IMR-90 (cell line): ENCODE data around the gene GNB1L.

Experiments used
- CHD1 ChIP-seq: IDR thresholded peaks from 2 replicates; pipeline ENCODE4 v1.6.1; 2012; ENCODE audit warnings: low read depth, low read length, improper control_type of control experiment
- MAFK ChIP-seq: IDR thresholded peaks from 2 replicates; pipeline ENCODE4 v1.6.1; 2012; ENCODE audit warnings: low read depth, low read length, improper control_type of control experiment
- MXI1 ChIP-seq: IDR thresholded peaks from 2 replicates; pipeline ENCODE4 v1.6.1; 2012; ENCODE audit warnings: low read depth, mild to moderate bottlenecking, low read length, moderate library complexity, borderline replicate concordance
- NFE2L2 ChIP-seq: fragments of 150-350 bp; IDR thresholded peaks from 2 replicates; pipeline ENCODE4 v1.6.1; 2016; ENCODE audit warnings: low read depth, mild to moderate bottlenecking, low read length
- POLR2A ChIP-seq: IDR thresholded peaks from 2 replicates; pipeline ENCODE4 v1.6.1; 2012; ENCODE audit warnings: mild to moderate bottlenecking, low read depth, low read length
- RAD21 ChIP-seq: IDR thresholded peaks from 2 replicates; pipeline ENCODE4 v1.6.1; 2012; ENCODE audit warnings: low read length, improper control_type of control experiment
- RCOR1 ChIP-seq: IDR thresholded peaks from 2 replicates; pipeline ENCODE4 v1.6.1; 2012; ENCODE audit warnings: mild to moderate bottlenecking, low read length, improper control_type of control experiment; ENCODE audit not compliant: insufficient replicate concordance
- SMC3 ChIP-seq: fragments of 150-350 bp; IDR thresholded peaks from 2 replicates; pipeline ENCODE4 v1.6.1; 2016; ENCODE audit warnings: low read depth, mild to moderate bottlenecking, antibody characterized with exemption, low read length, moderate library complexity
- TF ChIP-seq, protein P1 (sequence below): fragments of 150-350 bp; IDR thresholded peaks from 2 replicates; pipeline ENCODE4 v1.6.1; 2016; ENCODE audit warnings: low read depth, mild to moderate bottlenecking, low read length, moderate library complexity, borderline replicate concordance
- TF ChIP-seq, protein P2 (sequence below): conservative IDR thresholded peaks from 2 replicates; pipeline ENCODE4 v1.5.1; 2012; ENCODE audit warnings: mild to moderate bottlenecking, low read depth, low read length, improper control_type of control experiment

DNA sequence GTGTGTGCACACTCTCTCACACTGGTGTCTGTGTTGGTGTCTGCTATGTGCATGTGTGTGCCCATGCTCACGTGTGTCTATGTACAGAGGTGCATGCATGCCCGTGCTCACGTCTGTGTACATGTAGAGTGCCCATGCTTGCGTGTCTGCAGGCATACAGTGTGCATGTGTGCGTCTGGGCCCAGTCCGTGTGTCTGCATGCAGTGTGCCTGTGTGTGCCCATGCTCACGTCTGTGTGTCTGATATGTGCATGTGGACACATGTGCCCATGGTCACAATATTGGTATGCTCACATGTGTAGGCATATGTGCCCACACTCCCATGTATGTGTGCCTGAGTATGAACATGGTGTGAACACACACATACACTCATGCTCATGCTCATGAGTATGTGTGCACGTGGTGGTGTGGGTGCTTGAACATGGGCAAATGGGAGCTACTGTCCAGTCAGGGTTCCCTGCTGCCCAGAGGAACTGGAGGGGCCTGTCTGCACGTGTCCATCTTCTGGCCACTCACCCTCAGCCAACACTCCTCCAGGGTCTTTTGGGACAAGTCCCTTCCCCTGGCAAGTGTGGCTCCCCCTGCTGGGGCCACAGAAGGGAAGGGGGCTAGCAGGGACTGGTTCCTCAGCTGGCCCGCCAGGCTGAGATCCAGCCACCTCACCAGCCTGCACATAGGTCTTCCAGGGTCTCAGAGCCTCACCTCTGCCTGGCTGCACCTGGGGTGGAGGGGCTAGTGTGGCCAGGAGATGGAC, 101.4 kb downstream of the GNB1L start:
- TF ChIP-seq MAFK (no peak), RAD21 (no peak), NFE2L2 (no peak), RCOR1 (no peak), POLR2A (no peak), MXI1 (no peak), SMC3 (no peak), CHD1 (no peak)
- TF ChIP-seq, protein P1, sequence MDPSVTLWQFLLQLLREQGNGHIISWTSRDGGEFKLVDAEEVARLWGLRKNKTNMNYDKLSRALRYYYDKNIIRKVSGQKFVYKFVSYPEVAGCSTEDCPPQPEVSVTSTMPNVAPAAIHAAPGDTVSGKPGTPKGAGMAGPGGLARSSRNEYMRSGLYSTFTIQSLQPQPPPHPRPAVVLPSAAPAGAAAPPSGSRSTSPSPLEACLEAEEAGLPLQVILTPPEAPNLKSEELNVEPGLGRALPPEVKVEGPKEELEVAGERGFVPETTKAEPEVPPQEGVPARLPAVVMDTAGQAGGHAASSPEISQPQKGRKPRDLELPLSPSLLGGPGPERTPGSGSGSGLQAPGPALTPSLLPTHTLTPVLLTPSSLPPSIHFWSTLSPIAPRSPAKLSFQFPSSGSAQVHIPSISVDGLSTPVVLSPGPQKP: no peak
- TF ChIP-seq, protein P2, sequence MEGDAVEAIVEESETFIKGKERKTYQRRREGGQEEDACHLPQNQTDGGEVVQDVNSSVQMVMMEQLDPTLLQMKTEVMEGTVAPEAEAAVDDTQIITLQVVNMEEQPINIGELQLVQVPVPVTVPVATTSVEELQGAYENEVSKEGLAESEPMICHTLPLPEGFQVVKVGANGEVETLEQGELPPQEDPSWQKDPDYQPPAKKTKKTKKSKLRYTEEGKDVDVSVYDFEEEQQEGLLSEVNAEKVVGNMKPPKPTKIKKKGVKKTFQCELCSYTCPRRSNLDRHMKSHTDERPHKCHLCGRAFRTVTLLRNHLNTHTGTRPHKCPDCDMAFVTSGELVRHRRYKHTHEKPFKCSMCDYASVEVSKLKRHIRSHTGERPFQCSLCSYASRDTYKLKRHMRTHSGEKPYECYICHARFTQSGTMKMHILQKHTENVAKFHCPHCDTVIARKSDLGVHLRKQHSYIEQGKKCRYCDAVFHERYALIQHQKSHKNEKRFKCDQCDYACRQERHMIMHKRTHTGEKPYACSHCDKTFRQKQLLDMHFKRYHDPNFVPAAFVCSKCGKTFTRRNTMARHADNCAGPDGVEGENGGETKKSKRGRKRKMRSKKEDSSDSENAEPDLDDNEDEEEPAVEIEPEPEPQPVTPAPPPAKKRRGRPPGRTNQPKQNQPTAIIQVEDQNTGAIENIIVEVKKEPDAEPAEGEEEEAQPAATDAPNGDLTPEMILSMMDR: no peak
